SK-N-MC (cell line): Measurements from ENCODE around the gene FAM53B.

Source experiments
- EZH2 ChIP-seq: fragments of 200-600 bp; sonication (generic); IDR thresholded peaks from one replicate; pipeline ENCODE4 v1.6.1; 2017; ENCODE audit warnings: antibody characterized with exemption
- FOXP2 ChIP-seq: optimal IDR thresholded peaks from 2 replicates; pipeline ENCODE3; 2011; ENCODE audit warnings: mild to moderate bottlenecking, moderate library complexity; ENCODE audit not compliant: insufficient read depth; ENCODE audit errors: extremely low read length, control extremely low read depth
- POLR2AphosphoS5 ChIP-seq: IDR thresholded peaks from 2 replicates; pipeline ENCODE4 v1.6.1; 2012; ENCODE audit warnings: mild to moderate bottlenecking, low read depth, low read length, borderline replicate concordance

GRCh38 chr10:124627866-124628675 lies 116.1 kb downstream of the FAM53B start:
- no peak for TF ChIP-seq POLR2AphosphoS5
- no peak for TF ChIP-seq FOXP2
- TF ChIP-seq EZH2, result no peak
